GM12873 (cell line): ENCODE results near the gene GIPC1.

Experiments used
- TF ChIP-seq, protein P1 (sequence below): IDR thresholded peaks from 2 replicates; pipeline ENCODE4 v1.5.1; 2012; ENCODE audit warnings: low read depth, mild to moderate bottlenecking, moderate library complexity, low read length, control low read depth; ENCODE audit not compliant: insufficient read depth; ENCODE audit errors: missing control alignments

The GIPC1 gene, protein sequence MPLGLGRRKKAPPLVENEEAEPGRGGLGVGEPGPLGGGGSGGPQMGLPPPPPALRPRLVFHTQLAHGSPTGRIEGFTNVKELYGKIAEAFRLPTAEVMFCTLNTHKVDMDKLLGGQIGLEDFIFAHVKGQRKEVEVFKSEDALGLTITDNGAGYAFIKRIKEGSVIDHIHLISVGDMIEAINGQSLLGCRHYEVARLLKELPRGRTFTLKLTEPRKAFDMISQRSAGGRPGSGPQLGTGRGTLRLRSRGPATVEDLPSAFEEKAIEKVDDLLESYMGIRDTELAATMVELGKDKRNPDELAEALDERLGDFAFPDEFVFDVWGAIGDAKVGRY

DNA sequence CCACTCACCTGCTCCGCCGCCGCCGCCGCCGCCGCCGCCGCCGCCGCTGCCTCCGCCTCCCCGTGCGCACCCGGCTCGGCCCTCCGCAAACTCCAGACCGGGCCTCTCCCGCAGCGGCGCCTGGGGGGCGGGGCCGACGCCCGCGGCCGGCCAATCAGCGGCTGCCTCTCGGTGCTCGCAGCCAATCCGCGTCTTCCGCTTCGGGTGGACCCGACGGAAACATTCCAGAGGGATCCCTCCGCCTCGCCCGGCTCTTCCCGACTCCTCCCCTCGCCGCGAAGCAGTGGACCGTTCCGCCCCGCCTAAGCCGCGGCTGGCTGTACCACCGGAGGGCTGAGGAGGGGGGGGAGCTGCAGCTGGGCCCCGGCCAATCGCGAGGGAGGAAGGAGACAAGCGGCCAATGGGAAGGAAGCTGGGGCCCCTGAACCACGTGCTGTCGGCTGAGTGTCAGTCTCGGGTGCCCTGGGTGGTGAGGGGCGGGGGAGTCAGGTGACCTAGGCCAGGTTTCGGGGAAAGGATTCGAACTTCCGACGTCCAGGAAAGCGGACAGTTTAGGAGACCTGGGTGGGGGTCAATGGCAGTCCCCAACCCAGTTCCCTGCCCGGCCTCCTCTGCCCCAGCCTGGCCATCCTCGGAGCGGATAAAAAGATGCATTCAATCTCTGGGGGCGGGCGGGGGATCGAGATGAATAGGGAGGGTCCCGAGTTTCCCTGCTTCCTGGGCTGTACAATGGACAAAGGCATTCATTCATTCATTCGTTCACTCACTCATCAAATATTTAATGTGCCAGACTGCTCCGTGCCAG lies at the start of gene GIPC1:
Gene GIPC1 (minus strand): TSS at position 99 of the 805 bp plus-strand sequence. CDS start 13,151 bp downstream, outside the sequence.
- TF ChIP-seq, protein P1, sequence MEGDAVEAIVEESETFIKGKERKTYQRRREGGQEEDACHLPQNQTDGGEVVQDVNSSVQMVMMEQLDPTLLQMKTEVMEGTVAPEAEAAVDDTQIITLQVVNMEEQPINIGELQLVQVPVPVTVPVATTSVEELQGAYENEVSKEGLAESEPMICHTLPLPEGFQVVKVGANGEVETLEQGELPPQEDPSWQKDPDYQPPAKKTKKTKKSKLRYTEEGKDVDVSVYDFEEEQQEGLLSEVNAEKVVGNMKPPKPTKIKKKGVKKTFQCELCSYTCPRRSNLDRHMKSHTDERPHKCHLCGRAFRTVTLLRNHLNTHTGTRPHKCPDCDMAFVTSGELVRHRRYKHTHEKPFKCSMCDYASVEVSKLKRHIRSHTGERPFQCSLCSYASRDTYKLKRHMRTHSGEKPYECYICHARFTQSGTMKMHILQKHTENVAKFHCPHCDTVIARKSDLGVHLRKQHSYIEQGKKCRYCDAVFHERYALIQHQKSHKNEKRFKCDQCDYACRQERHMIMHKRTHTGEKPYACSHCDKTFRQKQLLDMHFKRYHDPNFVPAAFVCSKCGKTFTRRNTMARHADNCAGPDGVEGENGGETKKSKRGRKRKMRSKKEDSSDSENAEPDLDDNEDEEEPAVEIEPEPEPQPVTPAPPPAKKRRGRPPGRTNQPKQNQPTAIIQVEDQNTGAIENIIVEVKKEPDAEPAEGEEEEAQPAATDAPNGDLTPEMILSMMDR = no peak

DNA sequence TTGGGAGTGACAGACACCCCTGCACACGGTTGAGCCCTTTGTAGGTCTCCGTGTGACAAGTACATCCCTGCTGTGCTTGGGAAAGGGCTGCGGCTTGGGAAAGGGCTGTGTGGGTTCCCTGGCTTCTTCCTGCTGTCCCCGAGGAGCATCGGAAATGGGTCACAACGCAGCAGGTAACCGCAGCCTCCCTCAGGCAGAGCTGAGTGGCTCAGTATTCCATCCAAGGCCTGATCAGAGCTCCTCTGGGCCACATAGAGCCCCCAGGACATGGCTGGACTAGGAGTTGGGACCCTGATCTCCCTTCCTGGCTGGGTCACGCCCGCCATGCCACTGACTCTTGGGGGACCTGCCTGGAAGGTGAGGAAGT lies 49.8 kb upstream of the GIPC1 start:
- TF ChIP-seq, protein P1 = no peak

DNA sequence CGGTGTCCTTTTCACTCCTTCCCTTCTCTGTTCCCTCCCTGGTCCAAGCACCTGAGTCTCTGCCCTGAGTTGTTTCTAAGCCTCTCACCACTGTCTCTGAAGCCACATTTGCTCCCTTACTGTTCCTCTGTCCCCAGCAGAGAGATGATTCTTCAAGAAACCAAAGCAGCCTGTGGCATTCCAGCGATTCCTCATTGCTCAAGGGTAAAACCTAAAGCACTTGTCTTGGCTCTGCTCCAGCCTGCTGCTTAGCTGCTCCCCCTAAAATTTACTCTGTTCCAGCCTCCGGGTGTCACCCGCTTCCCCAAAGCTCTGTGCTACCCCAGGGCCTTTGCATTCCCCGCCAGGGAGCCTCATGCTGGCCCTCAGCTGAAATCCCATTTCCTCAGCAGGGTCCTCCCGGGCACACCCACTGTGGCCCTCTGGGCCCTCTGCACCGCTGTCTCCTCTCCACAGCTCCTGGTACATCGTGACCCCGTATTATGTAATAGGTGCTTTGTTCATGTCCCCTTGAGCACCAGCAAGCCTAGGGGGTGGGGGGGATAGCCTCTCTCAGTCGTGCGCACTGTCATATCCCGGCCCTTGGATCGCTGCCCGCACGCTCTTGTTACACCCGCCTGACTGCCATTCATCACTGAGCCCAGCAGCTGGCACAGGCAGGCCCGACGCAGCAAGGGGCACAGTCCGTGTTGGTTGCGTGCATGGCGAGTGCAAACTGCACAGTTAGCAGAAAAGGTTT lies 49.2 kb upstream of the GIPC1 start:
- TF ChIP-seq, protein P1 = no peak

DNA sequence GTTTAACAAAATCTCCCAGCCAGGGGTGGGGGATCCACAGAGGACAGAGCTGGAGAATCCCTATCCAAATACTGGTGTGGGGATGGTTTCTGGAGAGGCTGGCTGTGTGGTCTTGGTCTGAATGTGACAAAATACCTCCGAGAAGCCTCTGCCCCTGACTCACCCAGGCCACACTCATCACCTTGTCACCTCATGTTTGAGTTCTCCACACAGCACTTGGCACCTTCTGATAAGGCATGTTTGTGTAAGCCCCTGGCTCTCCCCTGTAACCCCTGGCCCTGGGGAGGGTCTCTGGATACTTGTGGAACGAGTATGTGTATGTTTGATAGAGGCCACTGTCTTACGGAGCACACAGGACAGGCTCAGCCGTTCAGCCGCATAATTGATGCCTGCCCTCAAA lies 48.1 kb upstream of the GIPC1 start:
- TF ChIP-seq, protein P1 = no peak

DNA sequence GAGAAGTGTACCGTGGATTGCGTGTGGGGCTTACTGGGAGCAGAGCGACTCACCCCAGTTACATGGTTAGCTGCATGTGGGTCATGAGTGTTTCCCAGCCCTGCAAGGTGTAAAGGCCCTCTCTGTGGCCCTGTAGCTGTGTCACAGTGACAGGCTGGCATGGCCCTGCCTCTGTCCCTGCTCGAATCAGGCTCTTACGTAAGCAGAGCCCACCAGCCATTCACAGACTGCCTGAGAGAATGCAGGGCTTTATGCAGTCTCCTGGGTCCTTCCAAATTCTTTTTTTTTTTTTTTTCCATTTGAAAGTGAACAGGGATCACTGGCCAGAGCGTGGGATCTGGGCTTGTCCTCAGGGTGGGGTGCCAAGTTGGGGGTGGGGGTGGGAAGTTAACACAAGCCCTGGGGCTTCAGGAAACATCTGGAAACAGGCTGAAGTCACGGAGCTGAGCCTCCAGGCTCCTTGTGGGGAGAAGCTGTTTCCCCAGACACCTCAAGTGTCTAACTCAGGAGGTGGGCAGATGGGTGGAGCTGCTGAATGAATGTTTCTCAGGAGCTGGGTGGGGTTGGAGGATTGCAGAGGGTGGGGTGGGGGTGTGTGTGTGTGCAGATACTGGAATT lies 46.9 kb upstream of the GIPC1 start:
- TF ChIP-seq, protein P1 = no peak

DNA sequence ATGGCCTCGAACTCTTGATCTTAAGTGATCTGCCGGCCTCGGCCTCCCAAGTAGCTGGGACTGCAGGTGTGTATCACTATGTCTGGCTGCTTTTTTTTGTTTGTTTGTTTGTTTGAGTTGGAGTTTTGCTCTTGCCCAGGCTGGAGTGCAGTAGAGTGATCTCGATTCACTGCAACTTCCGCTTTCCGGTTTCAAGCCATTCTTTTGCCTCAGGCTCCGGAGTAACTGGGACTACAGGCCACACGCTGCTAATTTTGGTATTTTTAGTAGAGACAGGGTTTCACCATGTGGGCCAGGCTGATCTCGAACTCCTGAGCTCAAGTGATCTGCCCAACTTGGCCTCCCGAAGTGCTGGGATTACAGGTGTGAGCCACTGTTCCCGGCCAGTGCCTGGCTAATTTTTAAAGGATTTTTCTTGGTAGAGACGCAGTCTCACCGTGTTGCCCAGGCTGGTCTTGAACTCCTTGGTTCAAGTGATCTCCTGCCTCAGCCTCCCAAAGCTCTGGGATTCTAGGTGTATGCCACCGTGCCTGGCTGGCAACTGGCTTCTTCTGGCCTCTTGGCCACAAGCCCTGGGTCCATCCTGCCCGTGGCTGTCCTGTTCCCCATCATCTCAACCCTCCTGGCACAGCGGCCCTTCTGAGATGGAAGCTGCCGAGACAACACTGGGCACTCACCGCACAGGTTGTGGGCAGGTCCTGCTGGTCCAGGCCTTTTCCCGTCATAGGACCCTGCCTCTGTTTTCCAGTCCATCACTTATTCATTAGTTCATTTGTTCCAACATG lies 45.0 kb upstream of the GIPC1 start:
- TF ChIP-seq, protein P1 = no peak
